TTC549 (cell line): ENCODE results near the gene NXN.
"Not testable (repeated sequence)": the region's sequence is repeated elsewhere in the genome, so short reads cannot be mapped to it uniquely, and the experiment has no call there.

ENCODE experiments used
- FAIRE-seq: peaks from 2 replicates; lab custom pipeline; 2012; peaks lifted over from hg19 to GRCh38; lab: Jason Lieb, UNC

The NXN gene

GRCh38 chr17:917941-918740 lies 61.4 kb downstream of the NXN start:
- FAIRE-seq, result no peak

- FAIRE-seq, result no peak
Measured at GRCh38 chr17:917391-917811, 62.2 kb downstream of the NXN start.

GRCh38 chr17:916315-916714 lies 63.3 kb downstream of the NXN start:
- FAIRE-seq, result no peak

- no peak for FAIRE-seq
Measured at GRCh38 chr17:915538-916201, 63.9 kb downstream of the NXN start.

- FAIRE-seq, result no peak
Measured at GRCh38 chr17:914561-914960, 65.0 kb downstream of the NXN start.

GRCh38 chr17:913207-913606 lies 66.4 kb downstream of the NXN start:
- FAIRE-seq, result no peak

GRCh38 chr17:909642-910323 lies 69.8 kb downstream of the NXN start:
- no peak for FAIRE-seq

GRCh38 chr17:907725-908124 lies 71.9 kb downstream of the NXN start:
- FAIRE-seq, result no peak

GRCh38 chr17:905708-906107 lies 73.9 kb downstream of the NXN start:
- not testable (repeated sequence) for FAIRE-seq

GRCh38 chr17:903691-904481 lies 75.7 kb downstream of the NXN start:
- no peak for FAIRE-seq

- FAIRE-seq, result no peak
Measured at GRCh38 chr17:902463-902862, 77.1 kb downstream of the NXN start.

GRCh38 chr17:901964-902363 lies 77.6 kb downstream of the NXN start:
- no peak for FAIRE-seq

GRCh38 chr17:901191-901950 lies 78.2 kb downstream of the NXN start:
- FAIRE-seq, result no peak

GRCh38 chr17:900336-900934 lies 79.1 kb downstream of the NXN start:
- FAIRE-seq, result no peak

GRCh38 chr17:897970-898619 lies 81.5 kb downstream of the NXN start:
- no peak for FAIRE-seq

GRCh38 chr17:896953-897661 lies 82.5 kb downstream of the NXN start:
- no peak for FAIRE-seq

GRCh38 chr17:896454-896853 lies 83.1 kb downstream of the NXN start:
- no peak for FAIRE-seq

- no peak for FAIRE-seq
Measured at GRCh38 chr17:892958-893357, 86.6 kb downstream of the NXN start.

- FAIRE-seq, result no peak
Measured at GRCh38 chr17:888998-889441, 90.6 kb downstream of the NXN start.
